Ovary (tissue), 3 donors: ENCODE results near the gene CRABP2.

ENCODE experiments used
- EP300 ChIP-seq: sonication (generic); formaldehyde crosslinking; IDR thresholded peaks from one replicate; pipeline ENCODE4 v1.6.1; 2017; ENCODE audit warnings: antibody characterized with exemption
- POLR2A ChIP-seq: fragments of 450-650 bp; IDR thresholded peaks from one replicate; pipeline ENCODE4 v1.6.1; 2017; ENCODE audit warnings: antibody characterized with exemption, mild to moderate bottlenecking, moderate library complexity
- TF ChIP-seq, protein P1 (sequence below), 3 donors: fragments of 450-650 bp in 2 of 3; fragments of 200-600 bp in 1 of 3; IDR thresholded peaks; one replicate each; pipeline versions ENCODE4 v1.5.1 to v1.8.0; 2016 to 2022; ENCODE audit warnings: antibody characterized with exemption in 3 of 3, mild to moderate bottlenecking in 1 of 3
- donor health status: DM: no; HTN: no; CAD: no.

DNA sequence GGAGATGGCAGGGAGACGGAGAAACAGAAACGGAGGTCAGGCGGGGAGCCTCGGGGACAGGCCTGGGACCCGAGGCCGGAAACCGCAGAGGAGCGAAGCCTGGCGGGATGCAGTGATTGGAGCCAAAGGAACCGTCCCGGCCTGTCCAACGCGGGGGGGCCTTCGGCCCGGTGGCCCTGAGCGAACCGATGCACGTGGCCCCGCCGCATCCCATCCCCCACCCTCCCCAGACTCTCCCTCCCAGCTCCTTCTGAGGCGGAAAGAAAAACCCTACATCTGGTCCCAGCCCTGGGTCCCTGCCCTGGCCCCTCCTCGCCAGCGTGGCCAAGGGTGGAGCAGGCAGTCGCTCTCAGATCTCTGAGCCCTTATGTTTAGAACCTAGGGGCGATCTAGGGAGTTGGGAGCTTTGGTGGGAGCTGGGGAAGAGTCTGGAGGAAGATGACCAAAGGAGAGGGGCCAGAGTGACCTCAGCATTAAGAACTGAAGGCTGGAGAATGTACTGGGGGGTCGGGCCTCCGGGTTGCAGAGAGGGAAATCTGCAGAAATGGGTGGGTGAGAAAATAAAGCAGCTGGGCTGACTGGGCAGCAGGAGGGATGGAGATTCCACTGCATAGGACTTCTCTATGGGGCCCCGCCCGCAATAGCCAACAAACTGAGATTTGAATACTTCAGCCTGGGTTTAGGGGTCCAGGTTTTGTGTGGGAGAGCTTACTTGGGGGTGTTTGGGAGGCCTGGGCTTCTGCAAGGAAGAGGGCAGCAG, 1.5 kb upstream of the CRABP2 start:
- TF ChIP-seq, protein P1, sequence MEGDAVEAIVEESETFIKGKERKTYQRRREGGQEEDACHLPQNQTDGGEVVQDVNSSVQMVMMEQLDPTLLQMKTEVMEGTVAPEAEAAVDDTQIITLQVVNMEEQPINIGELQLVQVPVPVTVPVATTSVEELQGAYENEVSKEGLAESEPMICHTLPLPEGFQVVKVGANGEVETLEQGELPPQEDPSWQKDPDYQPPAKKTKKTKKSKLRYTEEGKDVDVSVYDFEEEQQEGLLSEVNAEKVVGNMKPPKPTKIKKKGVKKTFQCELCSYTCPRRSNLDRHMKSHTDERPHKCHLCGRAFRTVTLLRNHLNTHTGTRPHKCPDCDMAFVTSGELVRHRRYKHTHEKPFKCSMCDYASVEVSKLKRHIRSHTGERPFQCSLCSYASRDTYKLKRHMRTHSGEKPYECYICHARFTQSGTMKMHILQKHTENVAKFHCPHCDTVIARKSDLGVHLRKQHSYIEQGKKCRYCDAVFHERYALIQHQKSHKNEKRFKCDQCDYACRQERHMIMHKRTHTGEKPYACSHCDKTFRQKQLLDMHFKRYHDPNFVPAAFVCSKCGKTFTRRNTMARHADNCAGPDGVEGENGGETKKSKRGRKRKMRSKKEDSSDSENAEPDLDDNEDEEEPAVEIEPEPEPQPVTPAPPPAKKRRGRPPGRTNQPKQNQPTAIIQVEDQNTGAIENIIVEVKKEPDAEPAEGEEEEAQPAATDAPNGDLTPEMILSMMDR (IDR thresholded peaks at IDR 0.05) = no peak
- TF ChIP-seq POLR2A (no peak), EP300 (no peak)
